GM12873 (cell line): ENCODE results near the gene TUBB1.

Experiments
- TF ChIP-seq, protein P1 (sequence below): IDR thresholded peaks from 2 replicates; pipeline ENCODE4 v1.5.1; 2012; ENCODE audit warnings: low read depth, mild to moderate bottlenecking, moderate library complexity, low read length, control low read depth; ENCODE audit not compliant: insufficient read depth; ENCODE audit errors: missing control alignments

Gene TUBB1

GRCh38 chr20:59015411-59015810, 3.8 kb upstream of the TUBB1 start:
- TF ChIP-seq, protein P1, sequence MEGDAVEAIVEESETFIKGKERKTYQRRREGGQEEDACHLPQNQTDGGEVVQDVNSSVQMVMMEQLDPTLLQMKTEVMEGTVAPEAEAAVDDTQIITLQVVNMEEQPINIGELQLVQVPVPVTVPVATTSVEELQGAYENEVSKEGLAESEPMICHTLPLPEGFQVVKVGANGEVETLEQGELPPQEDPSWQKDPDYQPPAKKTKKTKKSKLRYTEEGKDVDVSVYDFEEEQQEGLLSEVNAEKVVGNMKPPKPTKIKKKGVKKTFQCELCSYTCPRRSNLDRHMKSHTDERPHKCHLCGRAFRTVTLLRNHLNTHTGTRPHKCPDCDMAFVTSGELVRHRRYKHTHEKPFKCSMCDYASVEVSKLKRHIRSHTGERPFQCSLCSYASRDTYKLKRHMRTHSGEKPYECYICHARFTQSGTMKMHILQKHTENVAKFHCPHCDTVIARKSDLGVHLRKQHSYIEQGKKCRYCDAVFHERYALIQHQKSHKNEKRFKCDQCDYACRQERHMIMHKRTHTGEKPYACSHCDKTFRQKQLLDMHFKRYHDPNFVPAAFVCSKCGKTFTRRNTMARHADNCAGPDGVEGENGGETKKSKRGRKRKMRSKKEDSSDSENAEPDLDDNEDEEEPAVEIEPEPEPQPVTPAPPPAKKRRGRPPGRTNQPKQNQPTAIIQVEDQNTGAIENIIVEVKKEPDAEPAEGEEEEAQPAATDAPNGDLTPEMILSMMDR = no peak

- TF ChIP-seq, protein P1 = no peak
Observed at GRCh38 chr20:59015812-59016711, 3.2 kb upstream of the TUBB1 start.

DNA sequence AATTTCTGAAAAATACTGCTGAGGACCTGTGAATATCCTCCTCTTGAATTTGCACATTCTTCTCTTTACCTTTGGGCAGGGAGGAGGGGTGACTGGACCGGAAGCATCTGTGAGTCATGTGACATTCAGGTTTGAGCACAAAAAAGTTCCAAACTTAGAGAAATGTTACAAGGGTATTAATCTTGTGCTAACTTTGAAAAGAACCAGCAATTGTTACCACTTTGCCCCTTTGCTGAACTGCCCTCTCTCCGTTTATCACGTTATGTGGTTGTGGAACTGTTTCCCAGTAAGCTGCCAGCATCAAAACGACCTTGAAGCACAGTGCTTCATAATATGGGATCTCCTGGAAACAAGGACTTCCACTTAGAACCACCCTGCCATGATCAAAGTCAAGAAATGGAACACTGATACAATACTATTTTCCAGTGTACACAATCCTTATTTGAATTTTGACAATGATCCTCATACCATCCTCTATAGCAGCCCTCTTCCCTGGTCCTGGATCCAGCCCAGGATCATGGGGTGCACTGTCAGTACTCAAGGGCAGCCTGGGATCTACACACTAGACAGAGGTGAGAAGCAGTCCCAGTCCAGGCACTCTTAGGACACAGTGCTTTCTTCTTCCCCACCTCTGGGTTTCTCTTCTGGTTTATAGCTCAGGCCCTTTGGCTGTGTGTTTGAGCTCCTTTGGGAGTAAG, 2.3 kb upstream of the TUBB1 start:
- TF ChIP-seq, protein P1 = no peak

DNA sequence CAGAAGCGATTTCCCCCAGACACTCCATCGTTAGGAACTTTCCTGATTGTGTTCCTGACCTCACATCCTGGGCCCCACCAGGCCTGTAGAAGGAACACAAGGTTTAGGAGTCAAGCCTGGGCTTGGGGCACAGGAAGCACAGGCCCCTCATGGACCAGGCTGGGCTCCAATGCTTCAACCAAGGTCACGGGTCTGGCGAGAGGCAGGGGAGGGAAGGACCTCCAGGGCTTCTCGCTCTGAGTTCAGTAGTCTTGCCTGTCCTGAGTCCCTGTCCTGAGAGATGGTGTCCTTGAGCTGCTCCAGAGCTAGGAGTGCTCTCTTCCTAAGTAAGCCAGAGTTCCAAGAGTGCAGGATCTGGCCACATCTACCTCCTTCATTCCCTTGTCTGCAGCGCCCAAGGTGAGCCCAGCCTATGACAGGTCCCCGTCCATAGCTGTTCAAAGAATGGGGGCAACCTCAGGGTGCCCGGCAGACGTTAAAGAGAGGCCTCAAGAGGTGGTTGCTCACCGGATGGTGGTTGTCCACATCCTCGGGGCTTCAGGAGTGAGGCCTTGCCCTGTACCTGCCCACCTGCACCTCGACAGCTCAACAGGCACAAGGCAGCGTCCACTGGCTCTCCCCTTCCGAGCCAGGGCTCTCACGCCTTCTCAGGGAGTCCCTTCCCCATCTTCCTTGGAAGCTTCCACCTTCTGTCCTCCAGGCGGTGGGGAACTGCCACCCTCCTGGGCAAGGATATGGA, 1.6 kb upstream of the TUBB1 start:
- TF ChIP-seq, protein P1 = no peak

DNA sequence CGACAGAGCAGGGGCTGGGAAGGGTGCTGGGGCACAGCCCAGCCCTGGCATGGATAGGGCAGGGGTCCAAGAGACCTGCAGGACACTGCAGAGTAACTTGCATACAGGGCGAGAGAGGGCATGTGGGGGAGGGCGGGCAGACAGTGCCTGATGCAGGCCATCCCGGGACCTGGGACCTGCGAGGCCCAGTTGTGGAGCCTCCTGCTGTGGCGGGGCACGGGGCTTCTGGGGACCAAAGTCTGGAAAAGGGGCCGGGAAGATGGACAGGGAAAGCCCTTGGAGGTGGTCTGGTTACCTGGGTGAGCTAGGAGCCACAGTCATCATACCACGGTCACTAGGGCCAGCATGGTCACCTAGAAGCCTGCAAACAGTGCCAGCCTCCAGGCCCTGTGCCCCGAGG, 412 bp upstream of the TUBB1 start:
- TF ChIP-seq, protein P1 = no peak

DNA sequence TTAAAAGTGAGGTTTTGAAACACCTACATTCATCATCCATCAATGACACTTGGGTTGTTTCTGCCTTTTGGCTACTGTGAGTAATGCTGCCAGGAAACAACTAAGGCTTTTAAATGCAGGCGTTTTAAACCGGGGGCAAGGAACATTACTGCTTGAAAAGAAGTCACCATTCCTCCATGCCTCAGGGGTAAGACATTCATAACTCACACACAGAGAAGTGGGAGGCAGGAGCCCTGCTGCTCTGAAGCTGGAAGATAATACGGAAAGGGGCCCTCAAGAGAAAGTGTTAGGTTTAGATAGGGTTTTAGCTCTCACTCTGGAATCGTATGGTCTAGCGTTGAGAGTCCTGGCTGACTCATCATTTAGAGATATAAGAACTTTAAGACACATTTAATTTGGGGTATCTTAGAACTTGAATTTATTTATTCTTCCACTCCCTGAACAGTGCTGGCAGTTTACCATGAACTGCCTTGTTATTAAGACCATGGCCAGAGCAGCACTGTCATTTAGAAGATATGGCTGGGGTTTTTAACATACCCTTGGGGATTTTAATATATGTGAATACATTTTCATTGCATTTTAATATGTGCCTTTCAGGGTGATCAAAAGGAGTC, 1.8 kb downstream of the TUBB1 start:
- TF ChIP-seq, protein P1 = no peak

- TF ChIP-seq, protein P1 = no peak
Observed at GRCh38 chr20:59022754-59023153, 3.5 kb downstream of the TUBB1 start.
